NCI-H748 treated with DMSO at 0.1 percent for 48 hours (cell line): ENCODE measurements around the gene NDUFB11.

ENCODE experiments used
- DNase-seq: peaks from one replicate; lab custom pipeline; 2025; lab: John Stamatoyannopoulos, UW

Gene NDUFB11

GRCh38 chrX:47174846-47175587, 30.5 kb upstream of the NDUFB11 start:
- DNase-seq = no peak

DNA sequence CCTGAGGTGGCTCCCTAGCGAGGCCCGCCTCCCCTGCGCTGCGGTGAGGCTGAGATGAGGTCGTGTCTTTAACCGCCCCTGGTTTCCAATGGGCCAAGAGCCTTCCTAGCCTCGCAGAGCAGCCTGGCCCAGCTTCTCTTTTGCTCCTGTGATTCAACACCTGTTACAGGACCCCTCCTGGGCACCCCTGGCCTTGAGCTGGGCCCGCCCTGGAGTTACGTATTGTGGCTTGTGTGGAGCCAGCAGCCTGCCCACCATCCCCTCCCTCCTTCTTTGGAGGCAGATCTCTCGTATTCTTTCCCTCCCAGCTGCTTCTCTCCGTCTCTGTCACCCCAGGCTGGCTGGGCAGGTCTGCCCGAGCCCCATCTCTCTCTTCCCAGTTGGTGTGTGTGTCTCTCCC, 29.9 kb upstream of the NDUFB11 start:
- no peak for DNase-seq

DNA sequence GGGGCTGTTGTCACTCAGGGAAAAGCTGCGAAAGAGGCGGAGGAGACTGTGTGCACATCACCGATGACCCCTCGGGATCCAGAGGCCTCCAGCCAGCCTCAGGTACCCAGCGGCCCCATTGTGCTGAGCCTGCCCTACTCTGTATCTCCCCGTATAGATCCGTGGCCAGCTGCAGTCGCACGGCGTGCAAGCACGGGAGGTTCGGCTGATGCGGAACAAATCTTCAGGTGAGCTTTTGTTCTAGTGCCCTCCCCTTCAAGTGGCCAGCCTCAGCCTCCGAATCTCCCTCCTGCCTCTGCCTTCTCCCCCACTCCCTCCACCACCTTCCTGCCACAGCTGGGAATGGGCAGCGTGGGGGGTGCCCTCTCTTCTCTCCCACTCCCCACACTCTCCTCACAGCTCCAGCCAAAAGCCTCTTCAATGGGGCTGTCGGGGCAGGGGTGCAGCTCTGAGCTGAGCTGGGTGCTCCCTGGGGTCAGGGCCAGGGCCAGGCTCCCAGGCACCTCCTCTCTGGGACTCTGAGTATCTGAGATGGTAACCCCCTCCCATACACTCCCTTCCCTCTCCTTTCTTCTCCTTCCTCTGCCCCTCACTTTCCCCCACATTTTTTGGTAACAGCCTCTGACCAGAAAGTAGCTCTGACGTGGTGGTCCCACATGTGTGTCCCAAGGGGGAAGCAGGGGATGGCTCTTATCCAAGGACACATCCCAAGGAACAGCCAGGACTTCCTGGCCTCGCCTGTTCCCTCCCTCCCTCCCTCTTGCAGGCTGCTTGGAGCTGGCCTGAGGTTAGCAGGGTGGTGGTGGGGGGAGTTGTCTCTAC, 28.7 kb upstream of the NDUFB11 start:
- no peak for DNase-seq

DNA sequence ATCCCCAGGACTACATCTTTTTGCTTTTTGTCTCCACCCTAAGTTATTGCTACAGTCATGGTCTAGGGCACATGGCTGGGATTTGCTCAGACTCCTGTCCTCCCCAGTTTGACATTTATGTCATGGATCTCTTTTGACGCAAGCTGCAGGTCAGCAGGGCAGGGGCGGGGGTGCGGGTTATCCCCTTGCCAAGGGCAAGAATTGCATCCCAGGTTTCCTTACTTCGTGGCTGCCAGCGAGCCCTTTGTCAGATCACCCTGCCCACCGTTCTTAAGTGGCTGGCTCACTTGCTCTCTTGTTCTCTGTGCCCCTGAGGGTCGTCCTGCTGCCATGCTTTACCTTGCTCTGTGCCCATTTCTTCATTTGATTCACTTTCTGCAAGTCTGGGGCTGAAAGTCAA, 28.0 kb upstream of the NDUFB11 start:
- DNase-seq = no peak

DNA sequence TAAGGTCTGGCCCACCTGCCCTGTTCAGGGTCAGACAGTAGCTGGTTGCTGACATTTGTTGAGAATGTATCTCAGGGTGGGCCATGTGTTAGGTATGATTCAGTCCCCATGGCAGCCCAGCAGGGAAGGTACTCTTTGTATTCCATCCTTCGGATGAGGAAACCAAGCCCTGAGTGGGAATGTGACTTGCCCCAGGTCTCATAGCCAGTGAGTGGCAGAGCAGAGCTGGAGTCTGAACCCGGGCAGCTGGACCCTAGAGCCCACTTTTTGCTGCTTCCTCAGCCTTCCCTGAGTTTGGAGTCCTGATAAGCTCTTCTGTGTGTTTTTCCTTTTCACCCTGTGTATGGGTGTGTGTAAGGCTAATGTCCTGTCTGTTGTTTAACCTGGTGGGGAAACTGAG, 27.5 kb upstream of the NDUFB11 start:
- no peak for DNase-seq

DNA sequence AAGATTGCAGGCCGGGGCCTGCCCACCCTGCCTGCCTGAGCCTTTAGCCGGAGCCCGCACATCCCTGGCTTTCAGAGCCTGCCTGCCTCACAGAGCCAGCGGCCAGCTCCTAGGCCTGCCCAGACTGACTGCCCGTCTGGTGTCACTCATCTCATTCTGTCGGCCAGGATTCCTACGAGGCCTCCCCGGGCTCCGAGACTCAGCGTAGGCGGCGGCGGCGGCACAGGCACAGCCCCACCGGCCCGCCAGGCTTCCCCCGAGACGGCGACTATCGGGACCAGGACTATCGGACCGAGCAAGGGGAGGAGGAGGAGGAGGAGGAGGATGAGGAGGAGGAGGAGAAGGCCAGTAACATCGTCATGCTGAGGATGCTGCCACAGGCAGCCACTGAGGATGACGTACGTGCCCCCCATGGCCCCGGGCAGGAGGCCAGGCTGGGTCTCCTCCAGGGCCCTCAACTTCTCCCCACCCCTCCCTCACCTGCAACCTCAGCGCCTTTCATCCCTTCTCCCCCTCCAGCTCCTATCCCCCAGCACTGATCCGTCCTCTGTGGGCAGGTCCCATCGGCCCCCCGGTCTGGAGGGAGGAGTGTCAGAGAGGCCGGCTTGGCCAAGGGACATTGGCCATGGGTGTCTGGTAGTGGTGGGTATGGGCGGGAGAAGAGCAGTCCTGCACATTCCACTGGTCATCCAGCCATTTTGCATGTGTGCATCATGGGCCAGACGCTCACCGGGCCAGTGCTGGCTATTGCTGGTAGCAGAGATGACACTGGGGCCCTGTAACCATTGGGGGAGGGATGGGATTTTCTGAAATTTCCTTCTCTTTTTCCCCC, 26.6 kb upstream of the NDUFB11 start:
- no peak for DNase-seq

GRCh38 chrX:47169726-47170515, 25.4 kb upstream of the NDUFB11 start:
- DNase-seq = no peak

DNA sequence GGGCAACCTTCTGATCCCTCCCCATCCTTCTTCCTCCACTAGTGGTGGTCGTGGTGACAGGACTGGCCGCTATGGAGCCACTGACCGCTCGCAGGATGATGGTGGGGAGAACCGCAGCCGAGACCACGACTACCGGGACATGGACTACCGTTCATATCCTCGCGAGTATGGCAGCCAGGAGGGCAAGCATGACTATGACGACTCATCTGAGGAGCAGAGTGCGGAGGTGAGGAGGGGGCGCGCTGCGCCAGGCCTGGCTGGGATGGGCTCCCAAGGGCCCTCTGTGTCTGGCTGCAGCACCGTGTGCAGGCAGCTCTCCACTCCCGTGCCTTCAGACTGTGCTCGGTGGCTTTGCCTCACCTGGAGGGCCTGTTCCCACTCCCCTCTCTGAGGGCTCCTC, 24.8 kb upstream of the NDUFB11 start:
- DNase-seq = no peak

DNA sequence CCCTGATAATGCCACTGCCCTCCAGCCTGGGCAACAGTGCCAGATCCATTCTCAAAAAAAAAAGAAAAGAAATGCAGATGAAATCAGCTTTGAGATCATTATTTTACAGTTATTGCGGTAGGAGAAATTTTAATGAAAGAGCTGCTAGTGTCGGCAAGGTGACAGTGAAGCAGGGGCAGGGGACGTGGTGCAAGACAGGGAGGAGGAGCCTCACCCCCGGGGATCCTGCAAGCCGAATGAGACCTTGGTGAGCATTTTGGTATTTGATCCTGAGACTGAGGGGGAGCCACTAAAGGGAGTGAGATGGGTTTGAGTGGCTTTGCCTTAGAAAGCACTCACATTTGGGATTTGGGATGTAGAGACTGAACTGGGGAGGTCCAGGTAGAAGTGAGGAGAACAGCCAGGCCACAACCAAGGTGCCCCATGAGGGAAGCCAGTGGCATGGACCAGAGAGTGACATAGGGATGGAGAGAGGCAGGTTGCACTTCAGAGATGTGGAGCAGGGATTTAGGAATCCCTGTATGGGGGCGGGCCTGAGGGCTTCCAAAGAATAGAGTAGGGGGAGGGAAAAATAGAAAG, 24.1 kb upstream of the NDUFB11 start:
- no peak for DNase-seq

DNA sequence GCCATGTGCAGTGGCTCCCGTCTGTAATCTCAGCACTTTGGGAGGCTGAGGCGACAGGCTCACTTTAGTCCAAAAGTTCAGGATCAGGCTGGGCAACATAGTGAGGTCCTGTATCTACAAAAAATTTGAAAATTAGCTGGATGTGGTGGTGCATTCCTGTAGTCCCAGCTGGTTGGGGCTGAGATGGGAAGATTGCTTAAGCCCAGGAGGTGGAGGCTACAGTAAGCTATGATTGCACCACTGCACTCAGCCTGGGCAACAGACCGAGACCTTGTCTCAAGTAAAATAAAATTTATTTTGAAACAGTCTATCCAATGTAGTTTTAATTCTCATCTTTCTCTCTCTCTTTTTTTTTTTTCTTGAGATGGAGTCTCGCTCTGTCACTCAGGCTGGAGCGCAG, 21.6 kb upstream of the NDUFB11 start:
- DNase-seq = no peak

DNA sequence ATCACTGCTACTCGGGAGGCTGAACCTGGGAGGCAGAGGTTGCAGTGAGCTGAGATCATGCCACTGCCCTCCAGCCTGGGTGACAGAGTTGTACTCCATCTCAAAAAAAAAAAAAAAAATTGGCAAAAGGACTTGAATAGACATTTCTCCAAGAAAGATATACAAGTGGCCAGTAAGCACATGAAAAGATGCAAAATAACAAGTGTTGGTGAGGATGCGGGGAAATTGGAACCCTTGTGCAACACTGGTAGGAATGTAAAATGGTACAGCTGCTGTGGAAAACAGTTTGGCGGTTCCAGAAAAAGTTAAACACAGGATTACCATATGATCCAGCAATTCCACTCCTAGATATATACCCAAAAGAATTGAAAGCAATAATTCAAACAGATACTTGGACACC, 19.9 kb upstream of the NDUFB11 start:
- no peak for DNase-seq

- no peak for DNase-seq
These were observed 18.6 kb upstream of the NDUFB11 start for GRCh38 chrX:47162927-47163583.

- no peak for DNase-seq
These were observed 16.3 kb upstream of the NDUFB11 start for GRCh38 chrX:47160781-47161180.

DNA sequence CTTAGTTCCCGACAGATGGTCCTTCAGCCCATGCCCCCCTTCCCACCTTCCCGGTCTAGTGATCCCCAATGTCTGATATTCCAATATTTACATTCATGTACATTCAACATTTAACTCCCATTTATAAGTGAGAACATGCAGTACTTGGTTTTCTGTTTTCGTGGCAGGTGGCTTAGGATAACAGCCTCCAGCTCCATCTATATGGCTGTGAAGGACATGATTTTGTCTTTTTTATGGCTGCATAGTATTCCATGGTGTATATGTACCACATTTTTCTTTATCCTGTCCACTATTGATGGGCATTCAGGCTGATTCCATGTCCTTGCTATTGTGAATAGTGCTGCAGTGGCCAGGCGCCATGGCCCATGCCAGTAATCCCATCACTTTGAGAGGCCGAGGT, 14.3 kb upstream of the NDUFB11 start:
- DNase-seq = no peak

- DNase-seq = no peak
These were observed 13.6 kb upstream of the NDUFB11 start for GRCh38 chrX:47158131-47158530.

DNA sequence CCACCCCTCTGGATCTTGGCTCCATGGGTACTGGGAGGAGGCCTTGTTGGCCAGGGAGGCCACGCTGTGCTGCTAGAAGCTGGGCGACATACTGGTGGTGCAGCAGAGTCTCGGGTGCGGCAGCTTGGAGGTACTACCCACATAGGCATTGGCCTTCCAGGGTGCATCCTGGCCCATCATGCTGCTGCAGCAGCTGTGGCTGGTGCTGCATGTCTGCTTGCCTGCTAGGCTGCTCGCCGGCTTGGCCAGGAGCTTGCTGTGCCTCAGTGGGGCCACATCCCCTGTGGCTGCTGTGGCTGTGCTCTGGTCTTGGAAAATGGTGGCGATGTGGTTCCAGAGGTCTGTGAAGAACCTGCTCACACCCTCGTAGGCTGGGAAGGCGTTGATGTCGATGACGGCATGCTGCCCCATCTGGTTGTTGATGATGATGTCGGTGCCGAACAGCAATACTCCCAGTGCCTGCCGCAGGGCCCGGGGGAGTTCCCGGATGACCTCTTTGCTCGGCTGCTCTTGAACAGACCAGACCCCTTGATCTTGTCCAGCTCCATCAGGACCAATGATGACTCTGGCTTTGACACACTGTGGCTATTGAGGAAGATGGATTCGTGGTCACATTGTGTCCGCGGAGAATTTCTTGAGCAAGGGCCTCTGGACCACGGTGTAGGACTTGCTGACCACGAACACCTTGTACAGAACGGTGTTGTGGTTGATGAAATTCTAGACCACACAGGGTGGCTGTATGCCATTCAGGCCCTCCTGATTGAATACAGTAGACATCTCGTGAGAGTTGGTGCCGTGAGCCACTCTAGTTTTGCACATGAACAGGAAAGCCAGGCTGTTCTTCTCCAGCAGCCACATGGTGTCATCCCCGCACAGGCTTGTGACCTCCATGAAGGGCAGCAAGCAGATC, 12.4 kb upstream of the NDUFB11 start:
- no peak for DNase-seq

DNA sequence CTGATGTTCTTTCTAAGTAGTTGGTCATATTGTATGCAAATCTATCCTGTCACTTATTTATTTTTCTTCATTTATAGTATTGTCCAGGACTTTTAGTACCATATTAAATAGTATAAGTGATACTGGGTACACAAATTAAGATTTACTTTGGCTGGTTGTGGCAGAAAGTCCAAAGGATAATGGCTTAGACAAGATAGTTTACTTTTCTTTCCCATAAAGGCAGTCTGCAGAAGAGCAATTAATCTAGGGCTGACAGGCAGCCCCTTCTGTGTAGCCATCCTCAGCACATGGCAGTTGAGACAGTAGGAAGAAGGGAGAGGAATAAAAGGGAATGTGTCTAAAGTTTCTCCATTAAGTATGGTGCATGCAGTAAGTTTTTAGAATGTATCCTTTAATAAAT, 6.9 kb upstream of the NDUFB11 start:
- DNase-seq = no peak

DNA sequence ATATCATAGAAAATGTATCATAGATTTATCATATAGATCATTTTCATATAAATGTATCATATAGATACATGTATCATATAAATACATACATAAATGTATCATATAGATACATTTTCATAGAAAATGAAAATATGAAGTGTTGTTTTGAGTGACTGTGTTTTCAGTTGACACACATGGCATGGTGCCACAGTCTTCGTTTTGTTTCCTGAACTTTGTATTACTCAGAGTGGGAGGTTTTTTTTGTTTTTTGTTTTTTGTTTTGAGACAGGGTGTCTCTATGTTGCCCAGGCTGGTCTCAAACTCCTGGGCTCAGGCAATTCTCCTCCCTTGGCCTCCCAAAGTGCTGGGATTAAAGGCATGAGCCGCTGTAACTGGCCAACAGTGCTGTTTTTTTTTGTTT, 4.4 kb upstream of the NDUFB11 start:
- DNase-seq = no peak

- DNase-seq = no peak
These were observed 2.7 kb upstream of the NDUFB11 start for GRCh38 chrX:47146936-47147859.
